Uterus (tissue), 4 donors: ENCODE data around the gene HORMAD2. TPM values are rescaled to one million over a fixed set of nuclear protein-coding genes. Genes with fewer than 3 reads are reported as not detected.

Experiments
- DNase-seq, 2 donors: peaks; one replicate each; pipeline ENCODE4 v3.0.0-alpha.2; 2019 to 2020
- H3K27ac ChIP-seq, 2 donors: fragments of 200-600 bp; sonication (generic); 1 replicate in 1 of 2; 2 replicates in 1 of 2; pipeline ENCODE4 v1.5.1; 2016 to 2018
- H3K27me3 ChIP-seq, 2 donors: fragments of 200-600 bp; sonication (generic); one replicate each; pipeline ENCODE4 v1.5.1; 2018 to 2019; ENCODE audit warnings: control low read depth in 1 of 2
- H3K36me3 ChIP-seq, 2 donors: fragments of 200-600 bp; sonication (generic); one replicate each; pipeline ENCODE4 v1.5.1; 2019; ENCODE audit warnings: control low read depth in 1 of 2
- H3K4me1 ChIP-seq, 2 donors: fragments of 200-600 bp; sonication (generic); one replicate each; pipeline ENCODE4 v1.5.1; 2018 to 2019; ENCODE audit warnings: control low read depth in 1 of 2
- H3K4me3 ChIP-seq, 2 donors: fragments of 200-600 bp; sonication (generic); 1 replicate in 1 of 2; 2 replicates in 1 of 2; pipeline ENCODE4 v1.5.1; 2018 to 2019; ENCODE audit warnings: mild to moderate bottlenecking in 1 of 2
- H3K9me3 ChIP-seq, 2 donors: fragments of 200-600 bp; sonication (generic); one replicate each; pipeline ENCODE4 v1.5.1; 2019; ENCODE audit warnings: control low read depth in 1 of 2
- POLR2A ChIP-seq, 2 donors: fragments of 450-650 bp; IDR thresholded peaks; one replicate each; pipeline ENCODE4 v1.6.1; 2016; ENCODE audit warnings: antibody characterized with exemption in 2 of 2, mild to moderate bottlenecking in 1 of 2, moderate library complexity in 1 of 2
- intact Hi-C: fragments of 100-400 bp; cut with DNase I; formaldehyde crosslinking; loops from one replicate; pipeline ENCODE4 v1.15.1; 2023; ENCODE audit warnings: low total_unique reads
- total RNA-seq, 4 donors: library from RNA; depleted of rRNA in 3 of 4; stranded (reverse); fragments of >200 nt in 3 of 4; gene quantifications; one replicate each; pipeline versions ENCODE4 v1.1.0 to v1.2.4, GENCODE V29; 2014 to 2023
- TF ChIP-seq, protein P1 (sequence below), 4 experiments: fragments of 200-600 bp in 2 of 4; fragments of 450-650 bp in 2 of 4; sonication (generic) in 2 of 4; IDR thresholded peaks; one replicate each; pipeline ENCODE4 v1.5.1; 2016 to 2019; ENCODE audit warnings: antibody characterized with exemption in 4 of 4, mild to moderate bottlenecking in 2 of 4, moderate library complexity in 1 of 4
- donor health status: DM: yes; HTN: yes; CAD: no.

Gene HORMAD2
- total RNA-seq, 4 donors from 2014 or later, result not detected

DNA sequence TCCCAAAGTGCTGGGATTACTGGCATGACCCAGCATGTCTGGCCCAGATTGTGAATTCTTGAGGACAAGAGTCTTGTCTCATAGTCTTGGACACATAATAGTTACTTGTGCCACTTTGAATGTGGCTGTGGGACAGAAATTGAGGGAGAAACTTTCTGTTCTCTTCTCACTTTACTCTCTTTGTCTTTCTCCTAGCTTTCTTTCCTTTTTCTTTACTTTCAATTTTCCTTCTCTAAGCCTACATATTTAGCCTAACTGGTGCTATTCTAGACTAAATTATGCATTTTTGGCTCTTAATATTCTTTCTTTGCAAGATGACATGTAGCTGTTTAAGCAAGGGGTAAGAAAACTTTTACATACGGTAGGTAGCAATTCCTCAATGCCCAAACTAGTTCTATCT lies 33.2 kb downstream of the HORMAD2 start:
- Histone ChIP-seq H3K4me1 (no peaks in the 10 kb centered on the region), H3K27ac (no peak overlapping the region), H3K9me3 (no peaks in the 10 kb centered on the region), H3K4me3 (no peak overlapping the region), H3K27me3 (no peaks in the 10 kb centered on the region), H3K36me3 (no peaks in the 10 kb centered on the region)
- DNase-seq, result no peak
- TF ChIP-seq POLR2A (IDR thresholded peaks at IDR 0.05), result no peak
- TF ChIP-seq, protein P1, sequence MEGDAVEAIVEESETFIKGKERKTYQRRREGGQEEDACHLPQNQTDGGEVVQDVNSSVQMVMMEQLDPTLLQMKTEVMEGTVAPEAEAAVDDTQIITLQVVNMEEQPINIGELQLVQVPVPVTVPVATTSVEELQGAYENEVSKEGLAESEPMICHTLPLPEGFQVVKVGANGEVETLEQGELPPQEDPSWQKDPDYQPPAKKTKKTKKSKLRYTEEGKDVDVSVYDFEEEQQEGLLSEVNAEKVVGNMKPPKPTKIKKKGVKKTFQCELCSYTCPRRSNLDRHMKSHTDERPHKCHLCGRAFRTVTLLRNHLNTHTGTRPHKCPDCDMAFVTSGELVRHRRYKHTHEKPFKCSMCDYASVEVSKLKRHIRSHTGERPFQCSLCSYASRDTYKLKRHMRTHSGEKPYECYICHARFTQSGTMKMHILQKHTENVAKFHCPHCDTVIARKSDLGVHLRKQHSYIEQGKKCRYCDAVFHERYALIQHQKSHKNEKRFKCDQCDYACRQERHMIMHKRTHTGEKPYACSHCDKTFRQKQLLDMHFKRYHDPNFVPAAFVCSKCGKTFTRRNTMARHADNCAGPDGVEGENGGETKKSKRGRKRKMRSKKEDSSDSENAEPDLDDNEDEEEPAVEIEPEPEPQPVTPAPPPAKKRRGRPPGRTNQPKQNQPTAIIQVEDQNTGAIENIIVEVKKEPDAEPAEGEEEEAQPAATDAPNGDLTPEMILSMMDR (IDR thresholded peaks at IDR 0.05), result no peak
- intact Hi-C loops, result no loop called here

DNA sequence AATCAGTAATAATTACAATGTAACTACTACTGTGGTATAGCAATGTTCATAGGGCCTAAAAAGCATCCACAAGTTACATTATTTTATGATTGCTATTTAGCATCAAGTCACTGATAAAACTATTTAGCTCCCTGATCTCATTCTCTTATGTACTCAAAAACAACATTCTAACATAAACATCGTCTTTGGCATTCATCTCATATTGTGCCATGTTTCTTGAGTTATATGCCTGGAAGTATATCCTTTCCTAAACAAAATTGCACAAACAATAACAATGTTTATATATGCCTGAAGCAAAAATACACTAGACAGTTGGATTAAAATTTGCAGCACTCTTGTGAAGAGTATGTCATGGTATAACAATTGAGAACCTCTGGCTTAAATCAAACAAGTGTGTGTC lies 34.1 kb downstream of the HORMAD2 start:
- H3K36me3 ChIP-seq, result no peaks in the 10 kb centered on the region
- H3K9me3 ChIP-seq, result no peaks in the 10 kb centered on the region
- H3K4me3 ChIP-seq, result no peak overlapping the region
- intact Hi-C loops, result no loop called here
- DNase-seq, result no peak
- no peak overlapping the region for H3K27ac ChIP-seq
- no peaks in the 10 kb centered on the region for H3K4me1 ChIP-seq
- no peaks in the 10 kb centered on the region for H3K27me3 ChIP-seq
- TF ChIP-seq, protein P1 (IDR thresholded peaks at IDR 0.05), result no peak
- no peak for TF ChIP-seq POLR2A (IDR thresholded peaks at IDR 0.05)

DNA sequence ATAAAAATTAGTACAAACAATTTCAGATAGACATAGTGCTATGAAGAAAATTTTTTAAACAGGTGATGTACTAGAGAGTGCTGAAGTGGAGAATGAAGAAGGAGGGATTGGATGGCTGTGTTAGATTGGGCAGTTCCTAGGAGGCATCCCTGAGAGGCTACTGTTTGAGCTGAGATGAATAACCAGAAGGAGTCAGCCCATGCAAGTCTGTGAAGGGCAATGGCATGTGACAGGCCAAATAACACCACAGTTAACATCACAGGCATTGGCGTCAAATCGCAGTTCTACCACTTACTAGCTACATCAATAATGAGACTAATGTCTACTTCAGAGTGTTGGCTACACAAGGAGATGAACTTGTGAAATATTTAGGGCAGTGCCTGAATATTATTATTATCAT lies 35.4 kb downstream of the HORMAD2 start:
- no peaks in the 10 kb centered on the region for H3K27me3 ChIP-seq
- no peak for DNase-seq
- no peaks in the 10 kb centered on the region for H3K9me3 ChIP-seq
- intact Hi-C loops, result no loop called here
- H3K4me3 ChIP-seq, result no peak overlapping the region
- H3K36me3 ChIP-seq, result no peaks in the 10 kb centered on the region
- no peak overlapping the region for H3K27ac ChIP-seq
- no peaks in the 10 kb centered on the region for H3K4me1 ChIP-seq
- TF ChIP-seq POLR2A (IDR thresholded peaks at IDR 0.05), result no peak
- TF ChIP-seq, protein P1 (IDR thresholded peaks at IDR 0.05), result no peak

DNA sequence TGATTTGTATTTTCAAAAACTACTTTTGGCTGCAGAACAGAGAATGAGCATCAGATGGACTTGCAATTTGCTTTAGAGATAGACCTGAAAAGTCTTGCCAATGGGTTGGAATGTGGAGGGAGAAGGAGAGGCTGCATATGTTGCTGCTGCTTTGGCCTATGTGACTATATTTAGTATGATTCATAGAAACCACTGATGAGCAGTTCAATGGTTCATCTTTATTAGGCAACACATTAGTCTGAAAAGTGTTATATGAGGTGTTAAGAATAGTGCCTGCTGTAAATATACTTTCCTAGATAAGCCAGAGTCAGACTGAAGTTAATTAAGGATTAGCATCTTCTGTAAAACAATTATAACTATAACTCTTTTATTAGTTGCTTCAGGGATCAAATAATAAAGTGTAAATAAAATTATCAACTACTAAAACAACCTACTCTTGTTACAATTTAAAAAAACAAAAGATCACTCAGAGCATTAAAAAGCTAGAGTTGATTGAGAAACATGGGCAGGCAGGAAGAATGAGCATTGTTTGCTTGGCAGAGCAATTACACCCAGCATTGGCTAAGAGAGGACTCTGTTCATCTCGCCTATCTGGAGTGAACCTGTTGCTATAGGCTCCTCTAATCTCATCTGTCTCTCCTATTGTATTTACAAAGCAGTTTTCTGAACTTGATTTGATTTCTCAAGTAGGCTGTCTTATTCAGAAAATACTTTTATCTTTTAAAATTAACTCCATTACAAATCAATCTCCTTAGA lies 36.3 kb downstream of the HORMAD2 start:
- H3K4me3 ChIP-seq, result no peak overlapping the region
- no peaks in the 10 kb centered on the region for H3K27me3 ChIP-seq
- H3K27ac ChIP-seq, result no peak overlapping the region
- no peaks in the 10 kb centered on the region for H3K36me3 ChIP-seq
- DNase-seq, result no peak
- no peak for TF ChIP-seq POLR2A (IDR thresholded peaks at IDR 0.05)
- TF ChIP-seq, protein P1 (IDR thresholded peaks at IDR 0.05), result no peak
- no peaks in the 10 kb centered on the region for H3K4me1 ChIP-seq
- intact Hi-C loops, result no loop called here
- H3K9me3 ChIP-seq, result no peaks in the 10 kb centered on the region

DNA sequence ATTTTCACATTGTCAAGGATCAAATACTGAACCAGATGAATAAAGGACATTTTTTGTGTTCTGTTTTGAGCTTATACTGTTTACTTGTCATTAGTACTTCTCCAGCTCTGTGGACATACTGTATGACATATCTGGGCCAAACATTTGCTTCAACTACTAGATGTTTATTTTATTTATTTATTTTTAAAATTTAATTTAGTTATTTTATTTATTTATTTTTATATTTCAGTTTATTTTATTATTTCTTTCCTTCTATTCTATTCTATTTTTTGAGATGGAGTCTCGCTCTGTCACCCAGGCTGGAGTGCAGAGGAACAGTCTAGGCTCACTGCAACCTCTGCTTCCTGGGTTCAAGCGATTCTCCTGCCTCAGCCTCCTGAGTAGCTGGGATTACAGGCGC lies 37.0 kb downstream of the HORMAD2 start:
- Histone ChIP-seq H3K36me3 (no peaks in the 10 kb centered on the region), H3K4me3 (no peak overlapping the region), H3K27ac (no peak overlapping the region), H3K27me3 (no peaks in the 10 kb centered on the region), H3K4me1 (no peaks in the 10 kb centered on the region), H3K9me3 (no peaks in the 10 kb centered on the region)
- intact Hi-C loops, result no loop called here
- no peak for DNase-seq
- TF ChIP-seq POLR2A (IDR thresholded peaks at IDR 0.05), result no peak
- TF ChIP-seq, protein P1 (IDR thresholded peaks at IDR 0.05), result no peak
